H1 (cell line): ENCODE data around the gene ELOVL6. TPM values are rescaled to one million over a fixed set of nuclear protein-coding genes. Genes with fewer than 3 reads are reported as not detected.

Source experiments
- CTCF ChIA-PET: fragments of 300-600 bp; sonication (Branson Sonifier 250); formaldehyde crosslinking; loops from one replicate; lab custom pipeline; 2021; ENCODE audit not compliant: partially characterized antibody; lab: Charles Lee
- POLR2A ChIA-PET: fragments of 300-600 bp; sonication (Branson Sonifier 250); formaldehyde crosslinking; loops from one replicate; lab custom pipeline; 2021; ENCODE audit warnings: inconsistent platforms; ENCODE audit not compliant: partially characterized antibody; lab: Charles Lee
- DNase-seq, 2 experiments: peaks; one replicate each; pipeline versions ENCODE4 v3.0.0 to v3.0.0-alpha.2; 2010 to 2022; ENCODE audit warnings: low spot score in 2 of 2, low read depth in 1 of 2, mixed read lengths in 1 of 2
- FAIRE-seq: peaks from 2 replicates; lab custom pipeline; 2011; peaks lifted over from hg19 to GRCh38; lab: Jason Lieb, UNC
- H2AFZ ChIP-seq: 2 replicates; pipeline ENCODE4 v1.8.1; 2012; ENCODE audit warnings: low read length, inconsistent platforms
- H2AK5ac ChIP-seq: 2 replicates; pipeline ENCODE4 v1.6.1; 2013; ENCODE audit warnings: low read depth, low read length
- H2BK120ac ChIP-seq: replicated peaks from 2 replicates; pipeline ENCODE3; 2013; ENCODE audit warnings: low read depth, low read length, inconsistent platforms
- H2BK12ac ChIP-seq: 2 replicates; pipeline ENCODE4 v1.6.1; 2013; ENCODE audit warnings: low read depth, low read length
- H2BK15ac ChIP-seq: 2 replicates; pipeline ENCODE4 v1.6.1; 2013; ENCODE audit warnings: low read length
- H2BK20ac ChIP-seq: 2 replicates; pipeline ENCODE4 v1.6.1; 2013; ENCODE audit warnings: low read length
- H2BK5ac ChIP-seq: 2 replicates; pipeline ENCODE4 v1.6.1; 2013; ENCODE audit warnings: low read depth, low read length
- H3K14ac ChIP-seq: 2 replicates; pipeline ENCODE4 v1.6.1; 2013; ENCODE audit warnings: inconsistent platforms; ENCODE audit not compliant: insufficient read length
- H3K18ac ChIP-seq: 2 replicates; pipeline ENCODE4 v1.6.1; 2013; ENCODE audit warnings: low read length; ENCODE audit errors: extremely low read depth
- H3K23ac ChIP-seq: 2 replicates; pipeline ENCODE4 v1.6.1; 2013; ENCODE audit warnings: inconsistent platforms; ENCODE audit not compliant: insufficient read length
- H3K23me2 ChIP-seq: 2 replicates; pipeline ENCODE4 v1.6.1; 2013; ENCODE audit warnings: low read depth, low read length
- H3K27ac ChIP-seq: 2 replicates; pipeline ENCODE4 v1.6.1; 2011; ENCODE audit warnings: low read depth, low read length, inconsistent platforms
- H3K27me3 ChIP-seq, 4 experiments: replicated peaks in 1 of 4; 1 replicate in 1 of 4; 2 replicates in 3 of 4; pipeline versions ENCODE4 v1.6.1 to v1.8.1; 2011 to 2013; ENCODE audit warnings: low read length in 3 of 4, mild to moderate bottlenecking in 3 of 4, inconsistent platforms in 2 of 4, mixed read lengths in 2 of 4, moderate library complexity in 1 of 4; ENCODE audit not compliant: control insufficient read depth in 3 of 4, insufficient read depth in 3 of 4; ENCODE audit errors: extremely low read depth in 1 of 4
- H3K36me3 ChIP-seq, 4 experiments: 2 replicates each; pipeline versions ENCODE4 v1.6.1 to v1.8.1; 2011 to 2013; ENCODE audit warnings: mild to moderate bottlenecking in 4 of 4, low read length in 3 of 4, moderate library complexity in 2 of 4, control low read depth in 1 of 4, inconsistent platforms in 1 of 4; ENCODE audit not compliant: insufficient read depth in 4 of 4, control insufficient read depth in 2 of 4
- H3K4ac ChIP-seq: replicated peaks from 2 replicates; pipeline ENCODE3; 2013; ENCODE audit warnings: low read length, low read depth, mixed read lengths, inconsistent platforms; ENCODE audit not compliant: insufficient read length
- H3K4me1 ChIP-seq, 4 experiments: replicated peaks in 1 of 4; 1 replicate in 1 of 4; 2 replicates in 3 of 4; pipeline versions ENCODE4 v1.6.1 to v1.8.1; 2011 to 2013; ENCODE audit warnings: low read length in 3 of 4, inconsistent platforms in 2 of 4, mixed read lengths in 1 of 4; ENCODE audit not compliant: insufficient read depth in 4 of 4, control insufficient read depth in 3 of 4
- H3K4me2 ChIP-seq, 2 experiments: 2 replicates each; pipeline versions ENCODE4 v1.6.1 to v1.8.1; 2011 to 2013; ENCODE audit warnings: low read depth in 2 of 2, low read length in 2 of 2, control low read depth in 1 of 2, inconsistent platforms in 1 of 2, mild to moderate bottlenecking in 1 of 2; ENCODE audit not compliant: insufficient read depth in 1 of 2
- H3K4me3 ChIP-seq, 4 experiments: fragments of 200-600, 300-600 bp in 1 of 4; sonication (generic), shearing (Covaris generic), sonication (Bioruptor Twin) in 1 of 4; 2 replicates each; pipeline versions ENCODE4 v1.5.1 to v1.8.1; 2011 to 2016; ENCODE audit warnings: low read length in 4 of 4, low read depth in 3 of 4, control low read depth in 2 of 4, inconsistent platforms in 2 of 4, mild to moderate bottlenecking in 2 of 4, mixed read lengths in 1 of 4, moderate library complexity in 1 of 4; ENCODE audit not compliant: insufficient read depth in 2 of 4; ENCODE audit errors: extremely low read depth in 1 of 4
- H3K56ac ChIP-seq: replicated peaks from 2 replicates; pipeline ENCODE3; 2013; ENCODE audit warnings: low read depth, mild to moderate bottlenecking, mixed read lengths, low read length, inconsistent platforms; ENCODE audit not compliant: insufficient read length
- H3K79me1 ChIP-seq: 2 replicates; pipeline ENCODE4 v1.6.1; 2013; ENCODE audit warnings: low read depth, low read length, control low read depth
- H3K79me2 ChIP-seq, 2 experiments: 2 replicates each; pipeline versions ENCODE4 v1.6.1 to v1.8.1; 2012 to 2013; ENCODE audit warnings: low read length in 2 of 2, mild to moderate bottlenecking in 2 of 2, inconsistent platforms in 1 of 2; ENCODE audit not compliant: insufficient read depth in 2 of 2, control insufficient read depth in 1 of 2
- H3K9ac ChIP-seq, 4 experiments: replicated peaks in 1 of 4; 1 replicate in 1 of 4; 2 replicates in 3 of 4; pipeline versions ENCODE4 v1.6.1 to v1.8.1; 2011 to 2013; ENCODE audit warnings: low read depth in 3 of 4, low read length in 3 of 4, control low read depth in 2 of 4, mild to moderate bottlenecking in 2 of 4, moderate library complexity in 2 of 4, inconsistent platforms in 1 of 4; ENCODE audit errors: extremely low read depth in 1 of 4
- H3K9me3 ChIP-seq, 2 experiments: 2 replicates each; pipeline versions ENCODE4 v1.6.1 to v1.8.1; 2012 to 2013; ENCODE audit warnings: mild to moderate bottlenecking in 2 of 2, moderate library complexity in 2 of 2, control low read depth in 1 of 2, inconsistent platforms in 1 of 2, low read depth in 1 of 2, low read length in 1 of 2, mixed read lengths in 1 of 2; ENCODE audit not compliant: insufficient read depth in 2 of 2
- H4K20me1 ChIP-seq, 2 experiments: replicated peaks in 1 of 2; 2 replicates each; pipeline versions ENCODE3 to v1.8.1; 2011 to 2013; ENCODE audit warnings: inconsistent platforms in 2 of 2, low read length in 2 of 2, mild to moderate bottlenecking in 1 of 2; ENCODE audit not compliant: insufficient read depth in 2 of 2, control insufficient read depth in 1 of 2
- H4K5ac ChIP-seq: 2 replicates; pipeline ENCODE4 v1.6.1; 2013; ENCODE audit warnings: low read length, low read depth, mixed read lengths, inconsistent platforms; ENCODE audit not compliant: insufficient read length
- H4K8ac ChIP-seq: 2 replicates; pipeline ENCODE4 v1.8.0; 2013; ENCODE audit warnings: mild to moderate bottlenecking, moderate library complexity, low read length, inconsistent platforms; ENCODE audit not compliant: insufficient read depth; ENCODE audit errors: extremely low read depth
- H4K91ac ChIP-seq: replicated peaks from 2 replicates; pipeline ENCODE3; 2013; ENCODE audit warnings: low read length, mixed read lengths, inconsistent platforms; ENCODE audit not compliant: insufficient read length
- ASH2L ChIP-seq: fragments of 200-600, 300-600 bp; sonication (generic); IDR thresholded peaks from one replicate; pipeline ENCODE4 v1.7.1; 2017; ENCODE audit warnings: low read length
- CBX5 ChIP-seq: fragments of 300-800, 300-1000 bp; sonication (generic); IDR thresholded peaks from 2 replicates; pipeline ENCODE4 v1.7.1; 2016; ENCODE audit warnings: antibody characterized with exemption, low read length, low read depth
- CEBPB ChIP-seq: IDR thresholded peaks from 2 replicates; pipeline ENCODE4 v1.6.1; 2012; ENCODE audit warnings: low read depth, low read length
- CTBP2 ChIP-seq: IDR thresholded peaks from 2 replicates; pipeline ENCODE4 v1.7.0; 2011; ENCODE audit warnings: borderline replicate concordance, mild to moderate bottlenecking, moderate library complexity, mixed read lengths, low read length; ENCODE audit not compliant: insufficient read depth, insufficient read length
- E2F6 ChIP-seq: IDR thresholded peaks from 2 replicates; pipeline ENCODE4 v1.6.1; 2012; ENCODE audit warnings: inconsistent platforms
- KDM5A ChIP-seq: fragments of 200-600 bp; IDR thresholded peaks from 2 replicates; pipeline ENCODE4 v1.7.1; 2012; ENCODE audit warnings: mild to moderate bottlenecking, low read length, inconsistent platforms, mixed read lengths
- POU5F1 ChIP-seq: IDR thresholded peaks from 2 replicates; pipeline ENCODE4 v1.6.1; 2011; ENCODE audit warnings: low read depth, mild to moderate bottlenecking, low read length, moderate library complexity
- RFX5 ChIP-seq: IDR thresholded peaks from 2 replicates; pipeline ENCODE4 v1.6.1; 2011; ENCODE audit warnings: low read depth, low read length, improper control_type of control experiment, borderline replicate concordance
- SIN3A ChIP-seq, 2 experiments: IDR thresholded peaks in 1 of 2; conservative IDR thresholded peaks in 1 of 2; 2 replicates each; pipeline ENCODE4 v1.6.1; 2011 to 2012; ENCODE audit warnings: low read length in 2 of 2, improper control_type of control experiment in 1 of 2, low read depth in 1 of 2, mild to moderate bottlenecking in 1 of 2
- SP2 ChIP-seq: IDR thresholded peaks from 2 replicates; pipeline ENCODE4 v1.6.1; 2012; ENCODE audit warnings: mild to moderate bottlenecking, low read length, inconsistent platforms
- SUZ12 ChIP-seq: fragments of 200-600 bp; sonication (generic); IDR thresholded peaks from 2 replicates; pipeline ENCODE4 v1.6.1; 2012; ENCODE audit warnings: mild to moderate bottlenecking, inconsistent platforms, low read length, moderate library complexity, mixed read lengths
- TAF1 ChIP-seq: IDR thresholded peaks from 2 replicates; pipeline ENCODE4 v1.6.1; 2011; ENCODE audit warnings: mild to moderate bottlenecking, low read depth, low read length
- YY1 ChIP-seq: IDR thresholded peaks from 2 replicates; pipeline ENCODE4 v1.6.1; 2011; ENCODE audit warnings: low read depth, mild to moderate bottlenecking, low read length
- WGBS, 2 experiments: shearing (Covaris generic) in 1 of 2; methylation state at CpG; one replicate each; pipeline versions ENCODE4 v1.1.6 to v1.1.7; 2013 to 2015; ENCODE audit warnings: low lambda C conversion rate in 2 of 2, mixed read lengths in 2 of 2, inconsistent platforms in 1 of 2, low coverage in 1 of 2, missing lambda C conversion rate in 1 of 2; ENCODE audit not compliant: insufficient replicate concordance in 2 of 2, insufficient coverage in 1 of 2, insufficient read length in 1 of 2; ENCODE audit errors: extremely low coverage in 1 of 2, missing lambda C conversion rate in 1 of 2; 5-methylcytosine and 5-hydroxymethylcytosine counted together
- polyA plus RNA-seq, 7 experiments: library from polyadenylated mRNA; depleted of rRNA in 3 of 7; stranded (reverse) in 5 of 7; unstranded in 2 of 7; fragments of >200 nt in 5 of 7; fragments of 200-250 nt in 2 of 7; gene quantifications; 1 replicate in 5 of 7; 2 replicates in 1 of 7; 4 replicates in 1 of 7; pipeline versions ENCODE4 v1.2.1 to v1.2.3, GENCODE V29; 2011 to 2013; ENCODE audit warnings: missing spikeins in 2 of 7, mixed read lengths in 2 of 7
- total RNA-seq: library from RNA; stranded (reverse); fragmentation: NEBNext Ultra II Directional; extraction: Animal tissue kit (Norgen Biotek cat#: 25700); gene quantifications from 2 replicates; pipeline ENCODE4 v1.2.1, GENCODE V29; 2021

Gene ELOVL6
- total and polyA plus RNA-seq, 2 of the 8 experiments (the other 6 are each of a cell fraction or from before 2014, with no cell fraction given) = 27.8 to 86.6 TPM

GRCh38 chr4:110059556-110060191 lies 138.7 kb downstream of the ELOVL6 start:
- H3K23ac ChIP-seq = no peak overlapping the region
- H3K9me3 ChIP-seq = no peaks in the 10 kb centered on the region
- H2AK5ac ChIP-seq = no peak overlapping the region
- H4K5ac ChIP-seq = no peak overlapping the region
- H4K8ac ChIP-seq = no peak overlapping the region
- no peak overlapping the region for H2BK12ac ChIP-seq
- no peak overlapping the region for H3K27ac ChIP-seq
- H3K9ac ChIP-seq = no peak overlapping the region
- no peak overlapping the region for H3K4me3 ChIP-seq
- H2BK15ac ChIP-seq = no peak overlapping the region
- peaks cover 0 to 2% of the 10 kb centered on the region in 2 experiments; a peak in 1 of 4 replicates for H3K79me2 ChIP-seq
- no peak for DNase-seq
- no peak for TF ChIP-seq CBX5
- no peak for TF ChIP-seq TAF1
- TF ChIP-seq SP2 = no peak
- no peak for TF ChIP-seq YY1
- TF ChIP-seq CTBP2 = no peak
- no peak for TF ChIP-seq SUZ12
- no peak for TF ChIP-seq CEBPB
- no peak for TF ChIP-seq E2F6
- TF ChIP-seq KDM5A = no peak
- TF ChIP-seq POU5F1 = no peak
- TF ChIP-seq SIN3A (conservative IDR thresholded peaks at IDR 0.05 in 1 of 2, IDR thresholded peaks at IDR 0.05 in 1 of 2; ENCODE audit: low read depth in 1 of 2, low read length in 2 of 2) = no peak
- no peak for TF ChIP-seq ASH2L
- TF ChIP-seq RFX5 = no peak
- TF ChIP-seq, all 59 proteins: peak for 0
- Histone ChIP-seq H3K79me1 (no peaks in the 10 kb centered on the region; the same call in 1 of the 2 replicates), H3K27me3 (peaks cover 0 to 1% (median 0%) of the 10 kb centered on the region in 4 experiments; a peak in 1 of 7 replicates), H2BK120ac (no peak overlapping the region), H2BK20ac (no peak overlapping the region), H3K4me2 (no peak overlapping the region), H3K4me1 (no peaks in the 10 kb centered on the region), H3K14ac (no peak overlapping the region), H3K36me3 (no peaks in the 10 kb centered on the region), H3K56ac (no peak overlapping the region), H3K18ac (no peak overlapping the region), H2BK5ac (no peak overlapping the region), H4K91ac (no peak overlapping the region), H2AFZ (no peak overlapping the region), H3K23me2 (no peaks in the 10 kb centered on the region), H4K20me1 (no peaks in the 10 kb centered on the region), H3K4ac (no peak overlapping the region)
- CTCF ChIA-PET = interaction anchor here (1.0 to 2.1 kb wide), 5 partner anchors 9 to 306 kb away, joined by 3 to 15 read pairs (median 7); no protein-coding TSS in a partner anchor
- 91% methylated on average over 3 of the region's 3 CpGs; no CpG with 5 or more reads in 1 of the 2 experiments for WGBS, 2 experiments
- FAIRE-seq = no peak
- POLR2A ChIA-PET = interaction anchor here (0.6 kb wide), 1 partner anchor 881 kb away, joined by 4 read pairs; no protein-coding TSS in a partner anchor
